Non-pigmented ciliary epithelial cell (primary cell): Measurements from ENCODE around the gene GASK1A.

ENCODE experiments used
- DNase-seq: peaks from one replicate; pipeline ENCODE4 v3.0.0-alpha.2; 2010; ENCODE audit warnings: low read depth

Gene GASK1A

GRCh38 chr3:43091481-43091880 is 112.4 kb downstream of the GASK1A start:
- DNase-seq, result no peak

GRCh38 chr3:43093006-43093405 is 113.9 kb downstream of the GASK1A start:
- DNase-seq, result no peak

DNA sequence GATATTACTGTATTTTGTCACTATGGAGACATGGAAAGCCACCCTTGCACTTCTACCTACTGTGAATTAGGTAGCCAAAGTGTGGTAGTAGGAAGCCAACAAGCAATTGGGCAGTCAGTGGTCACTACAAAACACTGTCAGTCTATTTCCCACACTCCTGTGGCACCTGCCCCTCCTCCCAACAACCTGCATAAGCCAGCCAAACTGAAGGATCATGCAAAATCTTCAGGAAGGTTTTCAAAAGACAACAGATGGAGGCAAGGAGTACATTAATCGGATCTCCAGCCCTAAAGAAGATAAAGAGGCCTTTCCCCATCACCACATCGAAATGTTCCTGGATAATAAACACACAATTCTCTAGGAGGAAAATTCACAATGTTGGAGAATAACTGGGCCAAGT is 114.9 kb downstream of the GASK1A start:
- no peak for DNase-seq

GRCh38 chr3:43094381-43094780 is 115.3 kb downstream of the GASK1A start:
- no peak for DNase-seq

DNA sequence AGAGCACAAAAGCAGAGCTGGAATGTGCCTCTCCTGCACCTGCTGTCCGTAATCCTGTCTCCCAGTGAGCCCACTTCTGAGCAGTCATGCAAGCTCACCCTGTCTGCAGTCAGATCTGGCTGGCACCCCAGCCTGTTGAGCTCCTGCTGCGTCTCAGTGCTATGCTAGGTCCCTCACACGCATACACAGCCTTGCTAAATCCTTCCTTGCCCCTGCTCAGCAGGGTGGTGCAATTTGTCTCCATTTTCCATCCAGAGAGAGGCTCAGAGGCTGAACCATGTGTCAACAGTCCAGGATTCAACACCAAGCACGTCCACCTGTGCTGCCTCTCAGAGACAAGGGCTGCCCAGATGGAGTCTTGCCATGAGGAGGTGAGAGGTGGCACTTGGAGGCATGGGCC is 115.7 kb downstream of the GASK1A start:
- no peak for DNase-seq

GRCh38 chr3:43095370-43095769 is 116.3 kb downstream of the GASK1A start:
- DNase-seq, result no peak

- DNase-seq, result no peak
These were observed 117.7 kb downstream of the GASK1A start for GRCh38 chr3:43096761-43097160.

DNA sequence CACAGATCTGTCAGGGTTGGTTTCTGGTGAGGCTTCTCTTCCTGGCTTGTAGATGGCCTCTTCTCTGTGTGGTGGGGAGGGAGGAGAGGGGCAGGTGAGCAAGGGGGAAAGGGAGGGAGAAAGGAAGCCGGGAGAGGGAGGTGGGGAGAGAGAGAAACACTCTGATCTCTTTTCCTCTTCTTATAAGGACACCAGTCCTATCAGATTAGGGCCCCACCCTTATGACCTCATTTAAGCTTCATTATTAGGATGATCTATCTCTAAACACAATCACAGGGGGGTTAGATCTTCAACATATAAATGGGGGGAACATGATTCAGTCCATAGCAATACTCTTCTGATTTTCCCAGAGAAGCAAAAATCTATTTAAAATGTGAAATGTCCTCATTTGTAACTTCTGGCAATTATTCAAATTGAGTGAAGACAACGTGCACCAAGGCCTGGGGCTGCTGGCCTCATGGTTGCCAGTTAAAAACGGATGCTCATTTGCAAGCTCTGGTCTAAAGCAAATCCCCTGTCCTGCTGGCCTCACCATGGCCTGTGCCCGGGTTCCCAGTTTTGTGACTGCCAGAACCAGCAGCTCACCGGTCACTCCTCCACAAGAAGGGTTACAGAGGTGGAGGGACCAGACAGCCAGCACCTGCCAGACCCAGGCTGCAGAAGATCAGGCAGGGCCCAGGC is 118.4 kb downstream of the GASK1A start:
- no peak for DNase-seq

- no peak for DNase-seq
These were observed 119.7 kb downstream of the GASK1A start for GRCh38 chr3:43098761-43099160.

- DNase-seq, result no peak
These were observed 123.8 kb downstream of the GASK1A start for GRCh38 chr3:43102773-43103480.

DNA sequence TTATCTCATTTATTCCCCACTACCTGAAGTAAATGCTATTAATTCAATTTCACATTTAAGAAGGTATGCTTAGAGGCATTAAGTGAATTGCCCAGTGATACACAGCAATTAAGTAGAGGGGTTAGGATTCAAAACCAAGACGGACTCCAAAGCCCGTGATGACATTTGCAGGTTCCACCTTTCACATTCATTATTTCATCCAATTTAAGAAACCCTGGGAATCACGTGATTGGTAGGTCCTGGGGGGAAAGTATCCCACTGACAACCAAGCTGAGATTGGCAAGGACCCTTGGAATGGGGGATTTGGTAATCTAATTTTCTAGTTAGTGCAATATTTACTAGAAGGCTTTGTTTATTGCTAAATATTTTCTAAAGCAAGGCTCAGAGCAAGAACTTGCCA is 124.9 kb downstream of the GASK1A start:
- DNase-seq, result no peak

DNA sequence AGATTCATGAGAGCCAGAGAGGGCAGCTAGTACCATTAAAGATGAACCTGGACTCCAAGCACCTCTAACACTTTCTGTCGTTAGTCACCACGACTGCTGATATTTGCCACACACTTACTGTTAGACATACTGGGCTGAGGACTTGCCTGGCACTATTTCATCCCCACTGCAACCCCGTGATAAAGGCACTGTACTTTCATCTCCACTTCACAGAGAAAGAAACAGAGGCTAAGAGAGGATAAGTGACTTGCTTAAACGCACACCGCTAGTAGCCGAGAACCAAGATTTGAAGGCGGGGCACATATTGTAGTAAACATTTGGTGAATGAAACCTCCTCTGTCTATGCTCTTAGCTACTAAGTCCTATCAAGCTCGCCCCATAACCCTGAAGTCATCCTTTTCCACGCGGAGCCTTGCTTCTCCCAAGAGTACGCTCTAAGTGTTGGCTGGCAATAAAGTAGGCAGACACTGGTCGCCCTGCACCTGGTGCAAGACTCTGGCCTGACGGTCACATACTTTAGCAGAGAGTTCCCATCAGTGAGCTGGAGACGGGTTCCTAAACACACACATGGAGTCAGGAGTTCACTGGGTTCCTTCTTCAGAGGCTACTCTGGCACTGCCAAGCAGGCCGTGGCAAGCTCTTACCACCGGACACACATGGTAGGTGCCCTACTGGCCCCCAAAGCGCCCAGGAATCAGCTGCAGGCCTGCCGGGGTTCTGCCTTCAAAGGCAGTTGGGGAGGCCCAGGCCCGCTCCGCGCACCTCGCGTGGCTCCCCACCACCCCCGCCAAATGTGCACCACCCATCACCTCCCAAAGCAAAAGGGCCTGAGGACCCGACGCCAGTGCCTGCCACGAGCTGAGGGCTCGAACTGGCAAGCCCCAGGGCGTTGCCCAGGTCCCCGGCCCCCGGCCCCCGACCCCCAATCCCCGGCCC is 125.8 kb downstream of the GASK1A start:
- DNase-seq, result no peak

DNA sequence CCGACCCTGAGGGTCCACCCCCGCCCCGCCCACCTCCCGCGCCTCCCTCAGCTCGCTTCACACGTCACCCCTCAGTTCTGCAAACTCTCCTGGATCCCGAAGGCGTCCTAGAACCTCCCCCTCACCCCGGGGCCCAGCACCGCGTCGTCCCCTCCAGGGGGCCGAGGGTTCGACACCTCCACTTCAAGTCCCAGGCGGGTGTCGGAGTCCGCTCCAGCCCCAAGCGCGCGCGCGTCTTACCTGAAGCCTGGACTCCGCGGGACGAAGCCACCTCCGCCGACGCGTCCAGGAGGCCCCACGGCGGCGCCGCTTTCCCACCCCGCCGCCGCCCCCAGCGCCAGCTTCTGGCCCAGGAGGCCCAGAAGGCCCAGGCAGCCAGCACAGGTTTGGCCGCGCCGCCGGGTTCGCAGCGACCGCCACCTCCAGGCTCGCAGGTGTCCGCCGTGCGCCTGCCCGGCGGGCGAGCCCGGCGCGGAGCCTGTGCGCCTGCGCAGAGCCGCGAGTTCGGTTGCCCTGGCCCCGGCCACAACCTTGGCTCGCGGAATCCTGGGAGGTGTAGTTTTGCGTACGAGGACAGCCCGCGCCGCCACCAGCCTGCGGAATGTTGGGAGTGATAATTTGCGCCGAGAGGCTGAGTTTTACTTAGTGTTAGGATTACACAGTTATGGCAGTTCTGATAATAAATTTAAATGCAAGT is 126.6 kb downstream of the GASK1A start, which contains the start of gene POMGNT2:
Gene POMGNT2 (minus strand): TSS at position 484 of the 697 bp plus-strand sequence. CDS start 24,648 bp downstream, outside the sequence.
- peak; percentile 24 for DNase-seq

- DNase-seq, result no peak
These were observed 127.2 kb downstream of the GASK1A start for GRCh38 chr3:43106293-43106628.
